Measurements from ENCODE around the gene SEPHS2.
"Not testable (repeated sequence)": the region's sequence is repeated elsewhere in the genome, so short reads cannot be mapped to it uniquely, and the experiment has no call there.

SEPHS2 gene

GRCh38 chr16:30445408-30446202, at the start of gene SEPHS2:
Gene SEPHS2 (minus strand): TSS chr16:30445874. CDS start chr16:30445727, 147 bp downstream.
- DNase-seq, result peak; percentile 82 to 95

DNA sequence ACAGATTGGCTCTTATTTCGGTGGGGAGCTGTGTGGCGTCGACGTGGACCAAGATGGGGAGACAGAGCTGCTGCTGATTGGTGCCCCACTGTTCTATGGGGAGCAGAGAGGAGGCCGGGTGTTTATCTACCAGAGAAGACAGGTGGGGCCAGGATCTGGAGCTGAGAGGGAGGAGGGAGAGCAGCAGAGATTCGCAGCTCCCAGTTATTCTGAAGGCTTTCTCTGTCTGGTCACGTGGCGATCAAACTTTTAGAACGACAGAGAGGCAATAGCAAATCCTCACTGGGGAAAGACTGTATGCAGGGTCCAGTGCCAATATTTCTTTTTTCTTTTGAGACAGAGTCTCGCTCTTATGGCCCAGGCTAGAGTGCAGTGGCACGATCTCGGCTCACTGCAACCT, 49.0 kb upstream of the SEPHS2 start:
- no peak for DNase-seq

GRCh38 chr16:30493941-30494488, 48.3 kb upstream of the SEPHS2 start:
- no peak for DNase-seq

DNA sequence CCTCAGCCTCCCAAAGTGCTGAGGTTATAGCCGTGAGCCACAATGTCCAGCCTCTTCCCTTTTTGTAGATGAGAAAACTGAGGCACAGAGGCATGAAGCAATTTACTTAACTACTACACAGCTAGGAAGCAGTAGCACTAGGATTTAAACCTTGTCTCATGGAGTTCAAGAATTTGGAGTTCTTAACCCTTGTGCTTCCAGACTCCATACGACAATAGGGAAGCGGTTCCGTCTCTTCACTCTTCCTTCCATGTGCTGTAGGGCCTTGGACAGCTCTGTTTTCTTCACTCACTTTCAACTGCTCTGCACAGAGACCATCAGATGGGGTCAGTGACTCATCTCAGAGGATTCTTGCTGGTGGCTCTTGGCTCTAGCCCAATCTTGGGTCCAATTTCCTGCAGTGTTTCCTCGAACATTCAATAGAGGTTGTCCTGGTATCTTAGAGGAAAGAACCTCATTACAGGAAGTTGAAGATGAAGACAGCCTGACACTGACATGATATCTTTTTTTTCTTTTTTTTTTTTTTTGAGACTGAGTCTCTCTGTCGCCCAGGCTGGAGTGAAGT, 46.2 kb upstream of the SEPHS2 start:
- DNase-seq, result no peak

- DNase-seq, result no peak
Observed at GRCh38 chr16:30491229-30491628, 45.6 kb upstream of the SEPHS2 start.

DNA sequence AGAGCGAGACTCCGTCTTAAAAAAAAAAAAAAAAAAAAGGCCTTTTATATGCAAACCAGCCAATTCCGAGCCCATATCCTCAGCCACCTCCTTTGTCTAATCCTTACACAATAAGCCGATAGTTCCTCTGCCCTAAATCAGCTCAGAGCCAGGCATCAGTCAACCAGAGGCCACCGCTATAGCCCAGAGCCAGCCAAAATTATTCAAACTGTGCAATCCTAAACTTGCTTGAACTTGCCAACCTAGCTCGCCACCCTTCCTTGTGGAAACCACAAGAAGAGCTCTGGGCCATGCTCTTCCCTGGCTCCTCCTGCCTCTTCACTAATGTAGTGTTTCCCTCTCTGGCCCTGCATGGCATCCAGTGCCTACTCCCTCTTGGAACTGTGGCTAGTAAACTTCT, 44.5 kb upstream of the SEPHS2 start:
- DNase-seq, result no peak

DNA sequence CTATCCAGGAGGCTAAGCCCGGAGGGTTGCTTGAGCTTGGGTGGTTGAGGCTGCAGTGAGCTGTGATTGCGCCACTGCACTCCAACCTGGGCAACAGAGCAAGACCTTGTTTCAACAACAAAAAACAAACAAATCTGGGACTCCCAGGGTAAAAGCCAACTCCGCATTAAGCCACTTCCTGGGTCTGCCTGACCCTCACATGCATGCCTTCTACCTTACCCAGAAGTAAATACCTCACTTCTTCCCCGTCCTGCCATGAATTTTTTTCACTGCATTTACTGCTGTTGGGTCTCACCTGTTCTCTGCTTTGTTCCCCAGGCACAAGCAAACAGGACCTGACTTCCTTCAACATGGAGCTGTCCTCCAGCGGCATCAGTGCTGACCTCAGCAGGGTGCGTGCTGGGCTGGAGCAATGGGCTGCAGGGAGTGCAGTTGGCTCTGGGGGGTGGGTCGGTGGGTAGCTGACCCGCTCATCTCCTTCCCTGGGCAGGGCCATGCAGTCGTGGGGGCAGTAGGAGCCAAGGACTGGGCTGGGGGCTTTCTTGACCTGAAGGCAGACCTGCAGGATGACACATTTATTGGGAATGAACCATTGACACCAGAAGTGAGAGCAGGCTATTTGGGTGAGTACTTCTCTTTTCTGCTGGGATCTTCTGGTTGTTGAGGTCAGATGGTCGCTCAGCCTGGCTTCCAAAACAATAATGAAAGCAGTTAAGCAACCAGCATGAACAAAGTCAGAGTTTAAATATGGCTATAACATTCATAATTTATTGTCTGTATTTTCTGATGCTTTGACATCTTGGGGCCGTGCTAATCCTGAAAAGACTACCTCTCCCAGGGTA, 43.3 kb upstream of the SEPHS2 start:
- no peak for DNase-seq

DNA sequence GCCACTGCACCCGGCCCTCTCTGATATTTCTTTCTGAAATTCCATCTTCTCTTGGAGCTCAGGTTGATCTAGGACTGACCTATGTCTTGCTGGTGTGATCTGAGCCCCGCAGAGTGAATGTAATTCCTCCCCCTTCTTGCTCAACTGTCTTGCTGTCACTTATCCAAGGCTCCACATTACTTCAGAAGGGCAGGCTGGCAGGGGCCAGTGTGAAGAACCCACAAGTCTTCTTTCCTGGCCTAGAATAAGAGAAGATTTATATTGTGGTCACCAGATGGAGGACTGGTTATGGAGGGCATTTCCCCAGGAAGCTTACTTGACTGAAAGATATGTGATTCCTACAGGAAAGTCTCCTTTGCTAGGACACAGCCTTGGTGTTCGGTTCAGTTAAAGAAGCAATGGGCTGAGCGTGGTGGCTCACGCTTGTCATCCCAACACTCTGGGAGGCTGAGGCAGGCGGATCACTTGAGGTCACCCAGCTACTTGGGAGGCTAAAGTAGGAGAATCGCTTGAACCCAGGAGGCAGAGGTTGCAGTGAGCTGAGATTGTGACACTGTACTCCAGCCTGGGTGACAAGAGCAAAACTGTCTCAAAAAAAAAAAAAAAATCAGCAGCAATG, 40.3 kb upstream of the SEPHS2 start:
- no peak for DNase-seq

DNA sequence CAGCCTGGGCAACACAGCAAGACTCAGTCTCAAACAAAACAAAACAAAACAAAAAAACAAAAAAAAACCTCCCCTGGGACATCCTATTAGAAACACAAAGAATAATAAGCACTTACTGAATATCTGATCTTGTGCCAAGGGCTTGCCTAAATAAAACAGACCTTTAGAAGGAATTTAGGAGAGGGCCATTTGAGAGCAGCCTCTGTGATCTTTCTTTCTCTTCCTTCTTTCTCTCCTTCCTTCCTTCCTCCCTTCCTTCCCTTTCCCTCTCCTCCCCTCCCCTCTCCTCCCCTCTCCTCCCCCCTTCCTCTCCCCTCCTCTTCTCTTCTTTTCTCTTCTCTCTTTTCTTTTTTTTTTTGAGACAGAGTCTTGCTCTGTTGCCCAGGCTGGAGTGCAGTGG, 39.2 kb upstream of the SEPHS2 start:
- DNase-seq, result no peak

- DNase-seq, result no peak
Observed at GRCh38 chr16:30482366-30482765, 36.7 kb upstream of the SEPHS2 start.

DNA sequence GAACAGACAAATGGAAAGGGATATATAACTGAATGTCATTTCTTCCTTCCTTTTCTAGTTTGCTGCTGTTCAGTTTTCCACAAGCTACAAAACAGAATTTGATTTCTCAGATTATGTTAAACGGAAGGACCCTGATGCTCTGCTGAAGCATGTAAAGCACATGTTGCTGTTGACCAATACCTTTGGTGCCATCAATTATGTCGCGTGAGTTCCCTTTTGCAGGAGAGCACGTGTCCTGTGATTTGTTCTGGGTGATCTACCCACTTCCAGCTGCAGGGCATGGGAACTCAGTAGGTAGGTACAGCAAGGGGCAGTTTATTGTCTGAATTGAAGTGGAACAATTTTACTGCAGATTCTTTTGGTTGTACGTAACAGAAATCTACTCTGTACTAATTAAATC, 35.7 kb upstream of the SEPHS2 start:
- no peak for DNase-seq

DNA sequence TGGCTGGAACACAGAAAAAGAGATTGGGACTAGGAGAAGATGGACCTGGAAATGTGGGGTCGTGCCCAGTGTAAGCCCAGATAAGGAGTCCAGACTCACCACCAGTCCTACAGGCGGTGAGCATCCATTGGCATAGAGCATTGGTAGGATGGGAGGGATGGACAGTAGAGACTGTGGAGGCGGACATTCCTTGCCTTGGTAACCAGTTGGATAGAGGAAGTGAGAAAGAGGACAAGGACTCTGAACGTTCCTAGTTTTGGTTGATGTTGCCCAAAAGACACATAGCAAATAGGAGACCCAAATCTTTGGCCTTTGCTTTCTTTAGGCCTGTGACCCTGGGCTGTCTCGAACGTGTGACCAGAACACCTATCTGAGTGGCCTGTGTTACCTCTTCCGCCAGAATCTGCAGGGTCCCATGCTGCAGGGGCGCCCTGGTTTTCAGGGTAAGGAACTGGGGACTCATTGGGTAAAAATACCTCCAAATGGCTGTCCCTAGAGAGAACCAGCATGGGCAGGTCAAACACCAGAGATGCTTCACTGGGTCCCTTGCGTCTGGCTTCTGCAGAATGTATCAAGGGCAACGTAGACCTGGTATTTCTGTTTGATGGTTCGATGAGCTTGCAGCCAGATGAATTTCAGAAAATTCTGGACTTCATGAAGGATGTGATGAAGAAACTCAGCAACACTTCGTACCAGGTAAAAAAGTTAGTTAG, 33.2 kb upstream of the SEPHS2 start:
- DNase-seq, result no peak

DNA sequence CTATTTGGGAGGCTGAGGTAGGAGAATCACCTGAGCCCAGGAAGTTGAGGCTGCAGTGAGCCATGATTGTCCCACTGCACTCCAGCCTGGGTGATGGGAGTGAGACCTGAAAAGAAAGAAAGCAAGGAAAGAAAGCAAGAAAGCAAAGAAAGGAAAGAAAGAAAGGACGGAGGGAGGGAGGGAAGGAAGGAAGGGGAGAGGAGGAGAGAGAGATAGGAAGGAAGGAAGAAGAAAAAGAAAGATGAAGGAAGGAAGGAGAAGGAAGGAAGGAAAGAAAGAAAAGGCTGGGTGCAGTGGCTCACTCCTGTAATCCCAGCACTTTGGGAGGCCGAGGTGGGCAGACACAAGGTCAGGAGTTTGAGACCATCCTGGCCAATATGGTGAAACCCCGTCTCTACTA, 32.1 kb upstream of the SEPHS2 start:
- DNase-seq, result not testable (repeated sequence)

DNA sequence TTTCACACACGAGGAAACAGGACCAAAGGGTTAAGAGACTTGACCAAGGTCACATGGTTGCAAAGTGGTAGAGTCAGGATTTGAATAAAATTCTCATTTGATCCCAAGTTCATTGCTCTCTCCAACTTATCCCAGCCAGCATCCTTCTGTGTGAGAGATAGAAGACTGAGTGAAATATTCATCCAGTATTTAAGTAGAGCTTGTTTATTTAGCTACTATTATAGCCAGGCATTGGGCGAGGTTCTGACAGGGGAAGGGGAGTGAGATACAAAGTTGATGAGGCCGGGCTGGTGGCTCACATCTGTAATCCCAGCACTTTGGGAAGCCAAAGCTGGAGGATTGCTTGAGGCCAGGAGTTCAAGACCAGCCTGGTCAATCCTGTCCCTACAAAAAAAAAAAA, 31.3 kb upstream of the SEPHS2 start:
- DNase-seq, result no peak

DNA sequence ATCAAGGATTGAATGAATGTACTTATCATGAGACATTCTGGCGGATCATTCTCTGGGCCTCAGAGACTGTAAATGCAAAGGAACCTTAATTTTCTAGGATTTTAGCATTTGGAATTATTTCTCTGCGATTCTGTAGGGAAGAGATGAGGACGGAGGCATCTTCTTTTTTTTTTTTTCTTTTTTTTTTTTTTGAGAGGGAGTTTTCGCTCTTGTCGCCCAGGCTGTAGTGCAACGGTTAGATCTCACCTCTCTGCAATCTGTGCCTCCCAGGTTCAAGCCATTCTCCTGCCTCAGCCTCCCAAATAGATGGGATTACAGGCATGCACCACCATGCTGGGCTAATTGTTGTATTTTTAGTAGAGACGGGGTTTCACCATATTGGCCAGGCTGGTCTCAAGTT, 29.0 kb upstream of the SEPHS2 start:
- DNase-seq, result no peak

DNA sequence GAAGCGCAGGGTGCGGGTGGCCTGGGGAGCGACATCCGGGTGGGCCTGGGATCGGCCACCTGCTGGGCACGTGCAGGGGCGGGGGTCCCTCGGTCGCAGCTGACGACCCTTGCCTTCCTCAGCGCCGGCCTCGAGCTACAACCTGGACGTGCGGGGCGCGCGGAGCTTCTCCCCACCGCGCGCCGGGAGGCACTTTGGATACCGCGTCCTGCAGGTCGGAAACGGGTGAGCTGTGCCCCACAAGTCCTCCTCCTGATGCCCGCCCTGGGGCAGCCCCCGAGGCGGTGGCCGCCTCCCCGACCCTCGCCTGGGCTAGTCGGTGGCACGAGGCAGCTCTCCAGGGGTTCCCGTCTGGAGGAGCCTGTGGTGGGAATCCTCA, 28.4 kb upstream of the SEPHS2 start:
- DNase-seq, result no peak

DNA sequence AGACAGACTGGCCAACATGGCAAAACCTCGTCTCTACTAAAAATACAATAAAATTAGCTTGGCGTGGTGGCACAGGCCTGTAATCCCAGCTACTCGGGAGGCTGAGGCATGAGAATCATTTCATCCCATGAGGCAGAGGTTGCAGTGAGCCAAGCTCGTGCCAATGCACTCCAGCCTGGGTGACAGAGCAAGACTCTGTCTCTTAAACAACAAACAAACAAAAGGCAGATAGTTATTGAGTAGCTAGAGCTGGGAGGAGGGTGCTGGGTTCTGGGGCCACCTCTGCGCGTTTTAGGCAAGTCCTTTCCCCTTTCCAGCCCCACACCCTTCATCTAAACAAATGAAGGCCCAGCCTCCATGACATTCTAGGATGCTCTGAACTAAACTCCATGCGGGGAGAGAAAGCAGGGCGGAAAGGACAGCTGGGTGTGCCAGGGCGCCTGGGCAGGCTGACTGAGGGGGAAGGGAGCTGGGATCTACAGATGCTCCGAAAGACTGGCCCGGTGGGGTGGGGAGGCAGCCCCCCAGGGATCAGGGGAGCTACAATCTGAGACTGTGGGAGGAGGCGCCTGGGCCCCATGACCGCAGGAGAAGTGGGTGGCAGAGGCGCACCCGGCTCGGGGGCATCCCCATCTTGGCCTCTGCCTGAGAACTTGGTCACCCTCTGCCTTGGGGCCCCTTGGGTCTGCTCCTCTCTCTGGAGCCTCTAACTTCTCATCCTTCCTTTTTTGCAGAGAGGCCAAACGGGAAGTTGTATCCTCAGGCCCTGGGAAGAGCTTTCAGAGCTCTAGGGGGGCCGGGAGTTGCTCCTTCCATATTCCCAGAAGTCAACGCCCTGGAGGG, 27.8 kb upstream of the SEPHS2 start:
- no peak for DNase-seq

DNA sequence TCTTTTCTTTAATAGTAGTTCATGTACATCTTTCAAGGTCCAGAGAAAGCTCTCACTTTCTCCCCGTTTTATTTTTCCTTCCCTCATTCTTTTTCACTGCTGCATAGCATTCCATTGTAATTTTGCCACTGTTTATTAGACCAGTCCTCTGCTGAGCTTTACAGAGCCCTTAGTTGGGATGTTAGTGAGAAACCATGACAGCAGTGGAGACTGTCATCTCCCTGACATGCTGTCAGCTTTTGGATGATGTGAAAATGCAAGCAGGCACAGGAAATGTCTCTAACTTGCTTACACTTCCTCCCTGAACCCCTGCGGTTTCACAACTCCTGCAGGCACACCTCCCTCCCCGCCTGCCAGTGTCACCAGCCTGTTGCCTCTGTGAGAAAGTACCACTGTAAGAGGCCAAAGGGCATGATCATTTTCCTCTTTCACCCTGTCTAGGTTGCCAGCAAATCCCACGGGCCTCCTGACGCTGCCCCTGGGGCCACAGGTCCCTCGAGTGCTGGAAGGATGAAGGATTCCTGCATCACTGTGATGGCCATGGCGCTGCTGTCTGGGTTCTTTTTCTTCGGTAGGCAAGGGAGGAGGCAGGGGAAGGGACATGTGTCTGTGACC, 26.8 kb upstream of the SEPHS2 start, which contains the start of gene ITGAL:
Gene ITGAL (plus strand): TSS at position 415 of the 615 bp plus-strand sequence. CDS start 96 bp downstream, at position 511.
- DNase-seq, result no peak

- DNase-seq, result no peak
Observed at GRCh38 chr16:30470632-30470995, 24.9 kb upstream of the SEPHS2 start.

DNA sequence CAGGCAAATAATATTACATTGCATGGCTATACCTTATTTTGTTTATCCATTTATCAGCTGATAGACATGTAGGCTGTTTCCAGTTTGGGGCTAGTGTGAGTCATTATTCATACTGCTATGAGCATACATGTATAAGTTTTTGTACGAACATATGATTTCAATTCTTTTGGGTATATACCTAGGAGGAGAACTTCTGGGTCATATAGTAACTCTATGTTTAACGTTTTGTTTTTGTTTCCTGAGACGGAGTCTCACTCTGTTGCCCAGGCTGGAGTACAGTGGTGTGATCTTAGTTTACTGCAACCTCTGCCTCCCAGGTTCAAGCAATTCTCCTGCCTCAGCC, 24.5 kb upstream of the SEPHS2 start:
- DNase-seq, result no peak

DNA sequence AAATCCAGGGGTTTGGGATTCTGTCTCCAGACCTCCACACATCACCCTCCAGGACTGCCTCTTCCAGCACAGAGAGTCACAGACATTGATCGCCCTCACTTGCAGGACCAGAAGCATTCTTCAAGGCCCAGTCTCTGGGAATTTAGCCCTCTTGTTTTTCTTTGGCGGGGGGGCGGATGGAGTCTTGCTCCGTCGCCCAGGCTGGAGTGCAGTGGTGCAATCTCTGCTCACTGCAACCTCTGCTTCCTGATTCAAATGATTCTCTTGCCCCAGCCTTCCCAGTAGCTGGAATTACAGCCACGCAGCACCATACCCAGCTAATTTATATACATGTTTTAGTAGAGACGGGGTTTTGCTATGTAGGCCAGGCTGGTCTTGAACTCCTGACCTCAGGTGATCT, 18.4 kb upstream of the SEPHS2 start:
- DNase-seq, result no peak
